ENCODE results near the gene H2AZ1.
"Not testable (repeated sequence)": the region's sequence is repeated elsewhere in the genome, so short reads cannot be mapped to it uniquely, and the experiment has no call there.

H2AZ1 gene

DNA sequence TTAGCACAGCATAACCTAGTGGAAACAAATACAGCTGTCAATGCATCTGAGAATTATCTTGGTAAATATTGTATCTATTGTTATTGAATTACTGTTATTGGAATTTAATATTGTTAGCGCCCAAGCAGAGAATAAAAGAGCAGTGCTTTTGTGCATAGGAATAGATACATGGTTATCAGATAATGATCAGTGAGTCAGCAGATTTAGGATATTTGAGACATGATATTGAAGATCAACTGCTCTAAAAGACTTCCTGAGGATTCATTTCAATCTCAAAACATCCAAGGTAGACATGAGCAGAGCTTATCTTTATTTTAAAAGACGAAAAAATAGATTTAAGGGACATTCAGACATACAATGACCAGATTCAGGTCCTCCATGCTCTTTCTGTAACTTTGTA lies 10.6 kb upstream of the H2AZ1 start:
- H3K9me3 Mint-ChIP-seq = peaks cover 6% of the 10 kb centered on the region
- H3K4me3 Mint-ChIP-seq = no peak overlapping the region
- H3K4me1 Mint-ChIP-seq (ENCODE audit: low read depth) = peaks cover 9% of the 10 kb centered on the region
- H3K27me3 Mint-ChIP-seq (ENCODE audit: low read depth) = peaks cover 21% of the 10 kb centered on the region
- H3K36me3 Mint-ChIP-seq (ENCODE audit: low read depth) = peaks cover 5% of the 10 kb centered on the region
- no peak overlapping the region for H3K27ac Mint-ChIP-seq

DNA sequence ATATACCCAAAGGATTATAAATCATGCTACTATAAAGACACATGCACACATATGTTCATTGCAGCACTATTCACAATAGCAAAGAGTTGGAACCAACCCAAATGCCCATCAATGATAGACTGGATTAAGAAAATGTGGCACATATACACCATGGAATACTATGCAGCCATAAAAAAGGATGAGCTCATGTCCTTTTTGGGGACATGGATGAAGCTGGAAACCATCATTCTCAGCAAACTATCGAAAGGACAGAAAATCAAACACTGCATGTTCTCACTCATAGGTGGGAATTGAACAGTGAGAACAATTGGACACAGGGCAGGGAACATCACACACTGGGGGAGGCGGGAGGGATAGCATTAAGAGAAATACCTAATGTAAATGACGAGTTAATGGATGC lies 8.1 kb upstream of the H2AZ1 start:
- not testable (repeated sequence) for H3K27me3 Mint-ChIP-seq (ENCODE audit: low read depth); H3K36me3 Mint-ChIP-seq (ENCODE audit: low read depth); H3K27ac Mint-ChIP-seq; H3K9me3 Mint-ChIP-seq; H3K4me3 Mint-ChIP-seq; H3K4me1 Mint-ChIP-seq (ENCODE audit: low read depth)

DNA sequence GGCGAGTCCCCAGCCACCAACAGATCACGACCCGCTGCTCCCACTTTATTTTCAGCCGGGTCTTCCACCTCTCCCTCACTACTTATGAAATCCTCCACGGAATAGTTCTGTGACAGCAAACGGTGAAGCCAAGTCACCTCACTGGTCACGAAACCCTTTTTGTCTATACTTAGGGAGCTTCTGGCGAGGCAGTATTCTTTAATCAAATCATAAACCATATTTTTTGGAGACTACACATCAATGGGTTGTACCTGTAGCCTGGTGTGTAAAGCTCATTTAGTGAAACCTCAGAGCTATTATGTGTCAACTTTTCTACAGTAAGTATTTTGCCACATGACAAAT lies 809 bp upstream of the H2AZ1 start:
- Mint-ChIP-seq H3K27ac (no peak overlapping the region), H3K4me3 (no peak overlapping the region), H3K36me3 (ENCODE audit: low read depth) (peaks cover 11% of the 10 kb centered on the region), H3K9me3 (no peaks in the 10 kb centered on the region), H3K4me1 (ENCODE audit: low read depth) (peaks cover 13% of the 10 kb centered on the region), H3K27me3 (ENCODE audit: low read depth) (no peaks in the 10 kb centered on the region)

DNA sequence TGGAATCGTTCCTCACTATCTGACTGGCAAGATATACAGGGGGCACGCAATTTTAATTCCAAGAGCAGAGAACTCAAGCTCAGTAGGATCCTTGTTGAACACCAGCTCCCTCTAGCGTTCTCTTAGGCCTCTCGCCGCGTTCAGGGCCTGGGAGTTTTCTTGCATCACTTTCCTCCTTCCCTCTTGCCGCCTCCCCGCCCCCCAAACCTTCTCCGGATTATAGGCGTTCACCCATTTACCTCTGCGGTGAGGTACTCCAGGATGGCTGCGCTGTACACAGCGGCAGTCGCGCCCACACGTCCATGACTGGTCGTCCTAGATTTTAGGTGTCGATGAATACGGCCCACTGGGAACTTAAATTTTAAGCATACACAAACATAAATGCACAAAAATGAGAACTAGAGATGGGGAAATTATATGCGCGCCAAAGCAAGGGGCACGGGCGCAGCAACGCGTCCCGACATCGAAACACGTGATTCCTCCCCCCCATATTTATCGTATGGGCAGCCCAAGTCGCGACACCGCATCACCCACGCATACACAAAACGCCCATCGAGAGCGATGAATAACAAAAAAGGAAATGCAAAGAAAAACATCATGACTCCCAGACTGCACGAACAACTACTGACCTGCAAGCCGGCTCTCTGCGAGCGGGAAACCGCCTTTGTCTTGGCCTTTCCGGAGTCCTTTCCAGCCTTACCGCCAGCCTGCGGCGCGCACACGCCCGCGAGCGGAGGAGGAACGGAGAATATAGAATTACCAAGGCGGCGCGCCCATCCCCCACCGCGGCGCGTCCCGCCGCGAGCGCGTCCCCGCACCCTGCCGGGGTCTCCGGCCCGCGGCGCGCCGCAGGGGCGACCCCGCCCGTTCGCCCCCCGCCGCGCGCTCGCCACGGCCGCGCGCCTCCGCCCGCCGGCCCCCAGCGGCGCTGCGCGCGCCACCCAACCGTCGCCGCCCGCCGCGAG lies 759 bp downstream of the H2AZ1 start:
- no peaks in the 10 kb centered on the region for H3K9me3 Mint-ChIP-seq
- no peak overlapping the region for H3K4me3 Mint-ChIP-seq
- H3K27me3 Mint-ChIP-seq (ENCODE audit: low read depth) = no peaks in the 10 kb centered on the region
- no peak overlapping the region for H3K27ac Mint-ChIP-seq
- peaks cover 17% of the 10 kb centered on the region for H3K36me3 Mint-ChIP-seq (ENCODE audit: low read depth)
- peaks cover 19% of the 10 kb centered on the region for H3K4me1 Mint-ChIP-seq (ENCODE audit: low read depth)

DNA sequence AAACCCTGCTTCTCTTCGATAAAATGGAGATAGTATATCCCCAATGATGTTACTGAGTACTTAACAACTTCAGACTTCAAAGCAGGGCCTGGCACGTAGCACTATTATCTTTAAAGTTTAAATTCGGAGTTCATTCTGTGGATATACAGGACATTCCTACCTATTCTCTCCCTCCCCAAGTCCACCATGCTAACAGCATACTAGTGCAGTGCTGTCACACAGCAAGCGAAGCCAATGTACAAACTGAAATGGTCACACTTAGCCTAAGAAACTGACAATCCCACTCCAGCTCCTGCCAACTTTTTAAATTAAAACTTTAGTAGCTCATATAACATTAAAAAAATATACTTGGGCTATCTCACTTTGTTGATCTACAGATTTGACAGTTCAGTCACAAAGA lies 2.5 kb downstream of the H2AZ1 start:
- peaks cover 33% of the 10 kb centered on the region for H3K4me1 Mint-ChIP-seq (ENCODE audit: low read depth)
- H3K9me3 Mint-ChIP-seq = no peaks in the 10 kb centered on the region
- H3K4me3 Mint-ChIP-seq = peak overlapping the region; percentile 89
- peaks cover 30% of the 10 kb centered on the region for H3K36me3 Mint-ChIP-seq (ENCODE audit: low read depth)
- peak overlapping the region; percentile 96 for H3K27ac Mint-ChIP-seq
- no peaks in the 10 kb centered on the region for H3K27me3 Mint-ChIP-seq (ENCODE audit: low read depth)

DNA sequence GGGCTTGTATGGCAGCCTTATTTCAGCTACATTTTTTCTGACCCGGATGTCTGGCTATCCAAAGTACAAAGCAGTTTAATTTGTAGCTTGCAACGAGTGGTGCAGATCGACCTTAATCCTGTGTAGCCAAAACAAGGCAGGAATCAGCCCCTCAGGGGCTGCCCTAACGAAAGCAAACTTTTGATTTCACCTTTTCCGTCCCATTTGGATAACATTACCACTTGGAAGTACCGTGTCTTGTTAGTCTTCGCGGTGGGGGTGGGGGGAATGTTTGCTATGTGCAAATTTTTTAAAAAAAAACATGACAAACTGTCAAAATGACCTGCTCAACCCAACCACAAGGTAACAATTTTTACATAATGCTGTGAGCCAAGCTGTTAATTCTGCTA lies 2.9 kb downstream of the H2AZ1 start:
- H3K9me3 Mint-ChIP-seq = no peaks in the 10 kb centered on the region
- peaks cover 33% of the 10 kb centered on the region for H3K4me1 Mint-ChIP-seq (ENCODE audit: low read depth)
- H3K4me3 Mint-ChIP-seq = peak overlapping the region; percentile 89
- H3K27me3 Mint-ChIP-seq (ENCODE audit: low read depth) = no peaks in the 10 kb centered on the region
- peaks cover 30% of the 10 kb centered on the region for H3K36me3 Mint-ChIP-seq (ENCODE audit: low read depth)
- H3K27ac Mint-ChIP-seq = peak overlapping the region; percentile 96

DNA sequence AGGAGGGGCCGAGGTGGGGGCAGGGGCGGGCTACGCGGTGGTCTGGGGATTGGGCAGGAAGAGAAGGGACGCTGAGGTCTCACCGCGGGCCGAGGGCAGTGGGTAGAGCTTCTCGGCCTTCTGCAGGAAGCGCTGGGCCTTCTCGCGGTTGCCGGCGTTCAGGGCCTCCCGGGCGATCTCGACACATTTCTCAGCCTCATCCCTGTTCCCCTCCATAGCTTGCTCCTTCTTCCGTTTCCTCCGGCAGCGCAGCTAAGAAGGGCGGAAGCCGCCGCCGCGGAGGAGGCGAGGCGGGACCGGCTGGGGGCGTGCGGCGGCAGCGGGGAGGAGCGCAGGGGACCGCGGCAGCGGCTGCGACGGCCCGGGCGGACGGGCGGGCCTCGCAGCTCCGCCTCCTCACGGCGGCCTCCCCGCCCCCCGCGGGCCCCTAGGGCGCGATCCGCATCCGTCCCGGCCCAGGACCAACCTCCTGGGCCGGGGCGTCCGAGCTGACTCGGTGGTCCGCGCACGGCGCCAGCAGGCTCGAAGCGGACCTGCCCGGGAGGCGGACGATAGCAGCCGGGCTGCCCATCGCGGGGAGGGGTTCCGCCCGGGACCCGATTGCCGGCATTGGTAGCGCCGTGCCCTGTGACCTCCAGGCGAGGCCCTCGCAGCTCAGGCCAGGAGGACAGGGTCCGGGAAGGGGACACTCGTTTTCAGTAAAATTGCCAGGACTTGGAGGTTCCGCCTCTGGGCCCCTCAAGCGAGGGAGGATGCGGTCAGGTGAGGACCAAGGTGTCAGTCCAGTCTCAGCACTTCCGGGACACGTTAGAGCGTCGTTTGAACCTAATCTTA lies 3.5 kb downstream of the H2AZ1 start, which contains the start of gene DNAJB14:
TSS of gene DNAJB14 (minus strand) at position 263 of the 834 bp plus-strand sequence. CDS start at position 216, 47 bp downstream.
- Mint-ChIP-seq H3K4me1 (ENCODE audit: low read depth) (peaks cover 33% of the 10 kb centered on the region), H3K9me3 (no peaks in the 10 kb centered on the region), H3K36me3 (ENCODE audit: low read depth) (peaks cover 30% of the 10 kb centered on the region), H3K27ac (peak within 1 kb of the TSS; percentile 98), H3K27me3 (ENCODE audit: low read depth) (no peaks in the 10 kb centered on the region), H3K4me3 (peak within 1 kb of the TSS; percentile 100)

DNA sequence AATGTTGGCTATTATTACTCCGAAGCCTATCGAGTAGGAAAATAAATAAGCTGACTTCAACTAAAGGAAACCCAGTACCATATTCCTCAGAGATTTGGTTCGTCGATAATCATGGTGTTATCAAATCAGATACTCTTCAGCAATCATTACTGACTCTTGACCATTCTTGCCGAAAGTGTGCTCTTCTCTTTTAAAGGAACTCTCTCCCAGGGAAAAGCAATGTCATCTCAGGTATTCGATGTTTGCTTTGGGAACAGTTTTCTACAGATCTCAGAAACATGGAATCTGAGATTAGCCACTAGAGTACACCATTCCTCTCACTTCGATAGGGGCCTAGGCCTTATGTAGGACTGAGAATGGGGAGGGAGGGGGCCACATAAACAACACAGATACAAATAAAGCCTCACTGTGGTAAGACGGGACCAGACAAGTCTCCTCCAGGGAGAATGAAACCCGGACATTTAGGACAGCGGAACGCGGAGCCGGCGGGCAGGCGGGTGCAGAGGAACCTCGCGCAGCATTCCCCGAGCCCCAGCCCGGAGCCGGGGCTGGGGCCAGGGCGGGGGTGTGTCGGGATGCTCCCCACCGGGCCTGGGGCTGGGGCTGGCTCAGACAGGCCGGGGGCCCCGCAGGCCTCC lies 4.2 kb downstream of the H2AZ1 start:
- Mint-ChIP-seq H3K27ac (peak overlapping the region; percentile 98), H3K9me3 (no peaks in the 10 kb centered on the region), H3K4me3 (peak overlapping the region; percentile 100), H3K27me3 (ENCODE audit: low read depth) (no peaks in the 10 kb centered on the region), H3K4me1 (ENCODE audit: low read depth) (peaks cover 39% of the 10 kb centered on the region), H3K36me3 (ENCODE audit: low read depth) (peaks cover 30% of the 10 kb centered on the region)

DNA sequence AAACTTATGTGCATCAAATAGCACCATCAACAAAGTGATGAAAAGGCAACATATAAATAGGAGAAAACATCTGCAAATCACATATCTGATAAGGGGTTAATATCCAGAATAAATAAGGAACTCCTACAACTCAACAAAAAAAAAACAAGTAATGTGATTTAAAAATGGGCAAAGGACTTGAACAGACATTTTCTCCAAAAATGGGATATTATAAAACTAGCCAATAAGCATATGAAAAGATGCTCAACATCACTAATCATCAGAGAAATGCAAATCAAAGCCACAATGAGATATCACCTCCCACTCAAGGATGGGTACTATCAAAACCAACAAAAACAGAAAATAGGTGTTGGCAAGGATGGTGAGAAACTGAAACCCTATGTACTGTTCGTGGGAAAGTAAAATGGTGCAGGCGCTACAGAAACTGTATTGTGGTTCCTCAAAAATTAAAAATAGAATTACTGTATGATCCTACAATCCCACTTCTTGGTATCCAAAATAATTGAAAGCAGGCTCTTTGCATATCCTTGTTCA lies 6.1 kb downstream of the H2AZ1 start:
- peaks cover 41% of the 10 kb centered on the region for H3K4me1 Mint-ChIP-seq (ENCODE audit: low read depth)
- H3K27ac Mint-ChIP-seq = no peak overlapping the region
- peaks cover 33% of the 10 kb centered on the region for H3K36me3 Mint-ChIP-seq (ENCODE audit: low read depth)
- no peaks in the 10 kb centered on the region for H3K27me3 Mint-ChIP-seq (ENCODE audit: low read depth)
- H3K4me3 Mint-ChIP-seq = peak overlapping the region; percentile 34
- H3K9me3 Mint-ChIP-seq = no peaks in the 10 kb centered on the region

DNA sequence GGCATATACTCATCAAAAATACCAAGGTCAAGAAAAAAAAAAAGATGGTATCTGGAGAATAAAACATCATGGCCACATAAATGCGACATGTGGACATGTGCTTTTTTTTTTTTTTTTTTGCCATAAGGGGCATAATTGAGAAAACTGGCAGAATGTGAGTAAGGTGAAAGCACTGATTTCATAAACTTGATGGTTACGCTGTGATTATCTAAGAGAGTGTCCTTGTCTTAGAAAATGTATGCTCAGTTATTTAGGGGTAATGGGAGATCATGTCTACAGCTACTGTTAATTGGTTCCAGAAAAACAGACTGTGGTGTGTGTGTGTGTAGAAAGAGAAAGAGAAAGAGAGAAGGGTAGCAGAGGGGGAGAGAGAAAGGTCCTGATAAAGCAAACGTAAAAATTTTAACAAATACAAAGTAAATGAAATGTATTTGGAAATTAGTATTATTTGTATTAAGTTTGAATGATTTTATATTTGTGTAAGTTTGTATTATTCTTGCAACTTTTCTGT lies 11.8 kb downstream of the H2AZ1 start:
- peaks cover 16% of the 10 kb centered on the region for H3K9me3 Mint-ChIP-seq
- no peak overlapping the region for H3K4me3 Mint-ChIP-seq
- H3K27me3 Mint-ChIP-seq (ENCODE audit: low read depth) = no peaks in the 10 kb centered on the region
- H3K36me3 Mint-ChIP-seq (ENCODE audit: low read depth) = peaks cover 45% of the 10 kb centered on the region
- H3K4me1 Mint-ChIP-seq (ENCODE audit: low read depth) = peaks cover 18% of the 10 kb centered on the region
- H3K27ac Mint-ChIP-seq = no peak overlapping the region

DNA sequence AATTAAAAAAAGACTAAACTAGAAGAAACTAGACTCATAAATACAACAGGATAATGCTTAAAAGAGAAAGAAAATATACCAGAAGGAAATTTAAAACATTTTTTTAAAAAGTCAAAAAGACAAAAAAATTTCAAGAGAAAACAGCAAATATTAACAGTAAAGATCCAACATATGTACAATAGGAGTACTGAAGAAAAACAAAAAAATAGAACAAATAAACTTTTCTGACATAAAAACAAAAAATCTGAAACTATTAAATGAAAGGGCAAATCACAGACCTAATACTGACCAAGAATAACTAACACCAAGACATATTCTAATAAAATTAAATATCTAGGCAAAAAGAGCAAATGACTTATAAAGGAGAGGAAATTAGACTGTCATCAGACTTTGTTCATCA lies 15.2 kb downstream of the H2AZ1 start:
- Mint-ChIP-seq H3K27me3 (ENCODE audit: low read depth) (no peaks in the 10 kb centered on the region), H3K36me3 (ENCODE audit: low read depth) (peaks cover 58% of the 10 kb centered on the region), H3K4me1 (ENCODE audit: low read depth) (peaks cover 16% of the 10 kb centered on the region), H3K9me3 (peaks cover 16% of the 10 kb centered on the region), H3K4me3 (no peak overlapping the region), H3K27ac (no peak overlapping the region)

DNA sequence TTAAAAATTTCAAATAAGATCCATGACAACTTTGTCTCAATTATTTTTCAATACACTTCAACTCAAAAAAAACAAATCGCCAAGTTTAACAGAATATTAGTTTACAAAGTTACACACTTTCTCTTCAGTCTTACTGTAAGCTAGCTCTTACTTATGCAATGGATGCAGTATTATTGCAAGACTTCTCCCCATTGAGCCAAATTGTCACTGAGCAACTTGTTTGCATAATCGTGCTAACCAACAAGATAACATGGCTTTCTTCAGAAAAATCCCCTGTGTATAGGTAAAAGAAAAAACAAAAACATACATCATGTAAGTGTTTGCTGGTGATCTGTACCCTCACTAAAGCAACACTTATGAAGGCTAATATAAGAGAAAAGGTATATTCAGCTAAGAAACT lies 22.5 kb downstream of the H2AZ1 start:
- Mint-ChIP-seq H3K9me3 (no peaks in the 10 kb centered on the region), H3K27me3 (ENCODE audit: low read depth) (no peaks in the 10 kb centered on the region), H3K27ac (no peak overlapping the region), H3K4me1 (ENCODE audit: low read depth) (peaks cover 25% of the 10 kb centered on the region), H3K4me3 (no peak overlapping the region), H3K36me3 (ENCODE audit: low read depth) (peaks cover 33% of the 10 kb centered on the region)

DNA sequence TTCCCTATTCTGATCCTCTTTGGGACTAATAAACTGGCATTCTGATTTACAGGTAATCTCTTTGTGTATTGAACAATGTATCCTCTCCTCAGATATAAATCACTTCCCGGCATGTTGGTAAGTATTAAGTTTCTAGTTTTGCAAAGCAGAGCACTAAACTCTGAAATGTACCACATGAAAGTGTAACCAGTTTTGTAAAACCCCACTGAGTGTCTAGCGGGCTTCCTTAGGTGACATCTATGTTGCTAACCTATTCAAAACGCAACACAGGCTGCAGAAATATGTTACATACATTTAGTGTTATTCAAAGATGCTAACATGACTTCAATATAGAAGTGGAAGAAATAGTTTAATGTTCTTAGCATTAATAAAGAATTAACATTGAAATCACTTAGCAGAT lies 28.9 kb downstream of the H2AZ1 start:
- H3K4me3 Mint-ChIP-seq = peak overlapping the region; percentile 40
- H3K36me3 Mint-ChIP-seq (ENCODE audit: low read depth) = peaks cover 34% of the 10 kb centered on the region
- H3K27ac Mint-ChIP-seq = peak overlapping the region; percentile 56
- H3K9me3 Mint-ChIP-seq = peaks cover 10% of the 10 kb centered on the region
- H3K4me1 Mint-ChIP-seq (ENCODE audit: low read depth) = peaks cover 13% of the 10 kb centered on the region
- no peaks in the 10 kb centered on the region for H3K27me3 Mint-ChIP-seq (ENCODE audit: low read depth)

DNA sequence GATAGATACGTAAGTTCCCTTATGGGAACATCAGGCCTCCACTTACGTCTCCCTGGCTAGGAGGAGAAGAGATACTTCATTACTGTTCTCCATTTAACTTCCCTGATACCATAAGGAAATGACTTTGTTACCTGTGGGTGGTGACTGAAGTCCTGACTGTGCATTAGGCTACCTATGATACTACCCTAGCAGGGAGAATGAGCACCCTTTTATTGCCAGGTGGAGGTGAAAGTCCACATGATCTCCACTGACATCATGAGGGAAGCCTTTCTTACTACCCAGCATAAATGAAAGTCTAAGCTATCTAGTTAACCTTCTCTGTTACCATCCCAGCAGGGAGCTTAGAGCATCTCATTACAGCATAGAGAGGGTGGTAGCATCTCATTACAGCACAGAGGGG lies 31.4 kb downstream of the H2AZ1 start:
- Mint-ChIP-seq H3K9me3 (peaks cover 10% of the 10 kb centered on the region), H3K27ac (no peak overlapping the region), H3K27me3 (ENCODE audit: low read depth) (no peaks in the 10 kb centered on the region), H3K4me3 (no peak overlapping the region), H3K36me3 (ENCODE audit: low read depth) (peaks cover 49% of the 10 kb centered on the region), H3K4me1 (ENCODE audit: low read depth) (peaks cover 14% of the 10 kb centered on the region)
